GM19328 (cell line): ENCODE results near the gene MED12L.

Experiments used
- ATAC-seq: cut with Tn5 transposase; IDR thresholded peaks from one replicate; pipeline ENCODE4 v1.9.1; 2021; ENCODE audit warnings: mild to moderate bottlenecking, moderate library complexity; ENCODE audit not compliant: unreplicated experiment

Gene MED12L

DNA sequence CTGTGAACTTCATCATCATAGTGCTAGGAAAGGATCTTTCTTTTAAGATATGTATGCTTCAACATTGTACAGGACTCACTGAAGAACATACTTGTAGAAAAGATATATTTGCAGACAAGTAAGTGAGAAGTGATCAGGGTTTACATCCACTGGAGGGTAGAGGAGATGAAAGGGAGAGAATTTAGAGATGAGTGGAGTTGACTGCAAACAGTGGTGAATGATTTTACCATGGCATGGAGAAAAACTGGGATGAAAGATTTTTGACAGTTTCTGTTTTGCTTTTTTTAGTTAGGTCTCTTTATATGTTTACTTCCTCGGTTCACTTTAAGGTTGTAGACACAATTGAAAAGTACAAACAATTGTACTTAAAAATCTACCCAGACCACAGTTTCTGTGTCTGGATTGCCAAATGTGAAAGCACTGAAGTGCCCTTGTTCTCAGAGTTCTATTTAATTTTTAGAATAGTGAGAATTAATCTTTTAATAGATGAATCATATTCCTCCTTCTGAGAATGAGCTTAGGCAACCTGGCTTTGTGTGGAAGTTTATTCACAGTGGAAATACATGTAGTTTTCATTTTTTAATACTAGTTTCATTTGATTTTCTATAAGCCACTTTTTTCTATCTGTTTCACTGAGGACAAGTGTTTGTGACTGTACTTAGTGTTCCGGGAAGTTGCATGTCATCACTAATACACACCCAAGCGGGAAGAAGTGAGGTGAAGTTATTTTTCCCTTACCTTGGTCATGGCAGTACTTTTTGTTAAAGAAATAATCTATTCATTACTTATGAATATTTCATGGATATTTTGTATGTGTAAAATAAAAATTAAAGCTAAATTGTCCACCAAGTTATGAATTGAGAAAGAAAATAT lies 119.3 kb downstream of the MED12L start:
- ATAC-seq: no peak

DNA sequence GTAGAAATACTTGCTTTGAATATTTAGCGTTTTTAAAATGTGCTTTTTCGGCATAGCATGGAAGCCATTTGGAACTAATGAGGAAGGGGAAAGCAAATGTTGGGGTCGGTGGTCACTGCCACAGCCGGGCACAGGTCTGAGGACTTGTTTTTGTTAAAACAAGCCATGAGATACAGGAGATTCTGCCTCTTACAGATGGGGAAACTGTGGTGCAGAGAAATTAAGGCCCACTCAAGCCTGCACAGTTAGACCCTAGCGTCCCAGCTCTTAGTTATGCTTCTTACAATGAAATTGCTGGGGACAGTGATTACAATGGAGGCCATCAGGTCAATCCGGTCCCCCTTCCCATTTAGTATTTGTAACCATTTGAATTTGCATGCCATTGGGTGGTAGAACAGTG lies 120.0 kb downstream of the MED12L start:
- ATAC-seq: no peak

DNA sequence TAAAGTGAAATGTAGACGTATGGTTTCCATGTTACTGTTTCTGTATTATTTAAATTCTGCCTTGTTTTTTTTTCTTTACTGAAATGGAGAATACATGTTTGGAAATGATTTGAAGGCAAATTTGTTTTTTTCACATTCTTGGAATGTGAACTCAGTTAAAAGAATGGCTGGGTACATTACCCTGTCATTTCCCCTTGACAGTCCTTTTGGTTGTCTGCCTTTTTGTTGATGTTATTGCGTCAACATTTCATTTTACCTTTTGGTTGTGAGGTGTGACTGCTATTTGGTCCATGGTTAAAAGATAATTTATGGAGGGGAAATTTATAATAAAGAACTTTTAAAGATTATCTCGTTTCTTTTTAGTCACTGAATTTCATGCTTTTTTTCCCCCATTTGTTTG lies 120.7 kb downstream of the MED12L start:
- ATAC-seq: no peak

DNA sequence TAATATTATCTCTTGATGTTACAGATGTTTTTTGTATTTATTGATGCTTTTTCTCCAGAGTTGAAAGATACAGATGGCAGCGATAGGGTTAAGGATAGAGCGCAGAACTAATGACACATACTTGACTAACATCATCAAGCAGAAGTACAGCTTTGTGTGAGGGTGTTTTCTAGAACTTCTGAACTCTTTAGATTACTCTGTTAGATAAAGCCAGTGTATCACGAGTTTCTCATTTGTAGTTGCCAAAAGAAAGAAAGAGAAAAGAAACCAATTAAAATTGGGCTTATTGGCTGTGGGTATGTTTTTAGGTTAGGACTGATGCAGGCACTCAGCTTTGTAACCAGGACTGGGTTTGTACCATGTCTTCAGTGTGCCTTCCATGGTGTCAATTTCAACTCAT lies 124.2 kb downstream of the MED12L start:
- no peak for ATAC-seq

DNA sequence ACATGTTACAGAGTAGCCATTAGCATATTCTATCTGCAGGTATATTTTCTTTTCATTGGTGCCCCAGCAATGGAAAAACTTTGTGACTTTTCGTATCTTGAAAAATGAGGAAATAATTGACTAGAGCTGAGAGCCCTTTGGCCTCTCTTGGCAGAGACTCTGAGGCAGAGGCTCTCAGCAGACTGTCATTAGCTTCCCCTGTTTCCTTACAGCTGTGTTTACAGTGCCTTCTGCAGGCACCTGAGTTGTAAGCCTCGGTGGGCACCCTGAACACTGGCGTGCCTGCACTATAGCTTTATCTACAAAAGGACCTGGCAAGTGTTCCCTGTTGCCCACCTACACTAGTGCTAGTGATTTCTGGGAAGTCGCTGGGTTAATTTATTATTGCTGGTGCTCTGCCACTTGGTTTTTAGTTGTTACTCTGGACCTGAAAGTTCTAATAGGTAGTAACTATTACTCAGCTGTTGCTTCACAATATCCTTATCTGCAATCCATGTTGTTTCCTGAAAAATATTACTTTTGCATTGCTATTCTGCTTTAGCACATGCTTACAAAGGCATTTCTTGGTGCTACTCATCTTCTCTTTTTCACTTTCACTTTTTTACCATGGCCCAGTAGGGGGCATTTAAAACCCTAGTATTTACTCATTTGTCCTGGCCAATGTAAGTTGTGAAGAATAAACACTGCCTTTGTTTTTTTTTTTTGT lies 125.4 kb downstream of the MED12L start:
- ATAC-seq: no peak

DNA sequence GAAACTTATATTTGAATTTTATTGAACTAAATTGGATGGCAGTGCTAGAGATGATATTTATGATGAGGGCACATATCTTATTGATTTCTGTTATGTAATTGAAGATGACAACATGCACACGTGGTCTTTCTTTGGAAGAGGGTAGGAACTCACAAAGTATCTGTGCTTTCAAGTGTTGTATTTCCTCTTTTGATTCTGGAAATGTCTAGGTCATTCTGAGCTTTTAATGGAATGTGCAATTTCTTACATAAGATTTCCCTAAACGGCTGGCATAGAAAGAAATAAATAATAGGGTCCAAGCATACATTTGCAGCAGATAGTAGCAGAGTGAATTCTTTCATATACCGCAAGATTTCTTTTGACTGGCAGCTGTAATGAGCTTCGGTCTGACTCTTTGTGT lies 127.7 kb downstream of the MED12L start:
- no peak for ATAC-seq

DNA sequence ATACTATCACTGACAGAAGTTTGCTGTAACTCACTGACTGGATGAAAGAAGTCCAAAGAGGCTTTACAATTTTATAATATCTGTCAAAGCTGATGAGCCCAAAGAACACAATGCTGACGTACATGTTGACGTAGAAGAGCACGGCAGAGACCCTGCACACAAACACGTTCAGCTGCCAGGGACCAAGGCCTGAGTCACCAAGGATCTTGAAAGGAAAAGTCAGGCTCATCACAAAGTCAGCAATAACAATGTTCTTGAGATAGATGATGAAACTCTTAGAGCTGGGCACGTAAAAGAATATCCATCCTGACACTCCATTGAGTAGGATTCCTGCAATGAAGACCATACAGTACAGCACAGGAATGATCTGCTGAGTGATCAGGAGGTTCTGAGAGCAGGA lies 128.4 kb downstream of the MED12L start:
- no peak for ATAC-seq

DNA sequence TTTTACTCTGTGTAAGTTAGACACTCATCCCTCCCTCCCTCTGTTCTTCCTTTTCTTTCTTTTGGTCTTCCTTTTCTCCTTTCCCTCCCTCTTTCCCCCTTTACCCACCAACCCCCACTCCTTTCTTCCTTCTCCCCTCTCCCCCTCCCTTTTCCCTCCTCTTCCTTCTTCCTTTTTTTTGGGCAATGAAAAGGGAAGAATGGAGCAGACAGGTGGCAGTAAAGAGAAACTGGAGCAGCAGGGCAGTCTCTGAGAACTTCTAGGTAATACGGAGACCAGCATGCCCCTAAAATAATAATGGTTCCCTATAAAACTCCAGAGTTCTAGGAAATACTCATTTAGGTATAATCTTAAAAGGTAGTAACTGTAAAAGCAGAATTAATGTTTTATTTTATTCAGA lies 129.0 kb downstream of the MED12L start:
- no peak for ATAC-seq

DNA sequence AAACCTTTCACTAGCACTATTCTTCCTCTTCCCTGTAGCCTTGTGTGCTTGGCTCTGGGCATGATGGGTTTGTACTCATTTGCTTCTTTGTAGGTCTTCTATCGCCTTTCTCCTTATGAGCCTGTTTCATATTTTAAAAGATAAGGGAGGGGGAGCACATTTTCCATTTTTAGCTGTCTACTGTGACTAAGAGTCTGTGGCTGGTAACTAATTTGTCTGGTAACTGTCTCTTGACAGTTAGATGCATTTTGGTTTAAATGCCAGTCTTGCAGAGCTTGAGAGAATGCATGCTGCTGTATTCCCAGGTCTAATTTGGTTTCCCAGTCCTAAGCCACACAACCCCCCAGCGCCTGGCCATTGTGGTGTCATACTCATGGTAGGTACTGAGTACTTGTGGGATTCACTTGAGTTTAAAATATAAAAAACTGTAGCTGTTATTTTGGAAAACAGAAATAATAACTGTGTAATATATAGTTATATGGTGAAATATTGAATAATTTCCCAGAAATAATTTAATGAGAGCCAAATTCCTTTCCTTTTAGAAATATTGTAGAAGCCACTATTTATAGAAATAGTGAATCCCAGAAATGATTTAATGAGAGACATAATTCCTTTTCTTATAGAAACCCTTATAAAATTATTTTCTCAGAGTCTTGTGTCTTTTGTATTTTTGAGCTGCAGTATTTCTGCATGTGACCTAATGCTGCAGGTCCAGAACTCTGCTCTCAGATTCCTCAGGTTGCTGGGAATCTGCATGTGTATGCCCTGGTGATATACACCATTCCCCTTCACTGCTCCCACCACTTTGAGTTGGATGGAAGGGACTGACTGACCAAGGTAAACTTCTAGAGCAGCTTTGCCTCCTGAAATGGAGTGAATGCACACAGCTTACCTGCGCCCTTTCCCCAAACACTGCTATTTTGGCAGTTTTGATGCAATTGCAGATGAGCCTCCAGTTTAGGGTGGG lies 131.5 kb downstream of the MED12L start:
- no peak for ATAC-seq

DNA sequence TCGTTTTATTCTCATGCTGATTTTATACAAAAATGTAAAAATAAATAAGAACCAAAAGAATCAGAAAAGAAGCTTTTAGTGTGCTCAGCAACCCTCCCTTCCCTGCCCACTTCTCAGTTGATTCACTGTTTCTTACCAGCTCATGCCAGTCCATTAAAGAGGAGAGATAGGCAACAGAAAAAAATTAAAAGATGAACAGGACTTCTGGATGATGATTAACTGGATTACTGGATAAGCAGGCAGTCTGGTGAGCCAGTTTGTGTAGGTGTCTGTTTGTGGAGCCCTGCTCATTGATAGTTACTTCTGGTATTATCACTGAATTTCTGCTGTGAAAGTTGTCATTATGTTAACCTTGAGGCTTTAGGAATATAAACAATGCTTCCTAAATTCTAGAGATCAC lies 132.7 kb downstream of the MED12L start:
- ATAC-seq: no peak

DNA sequence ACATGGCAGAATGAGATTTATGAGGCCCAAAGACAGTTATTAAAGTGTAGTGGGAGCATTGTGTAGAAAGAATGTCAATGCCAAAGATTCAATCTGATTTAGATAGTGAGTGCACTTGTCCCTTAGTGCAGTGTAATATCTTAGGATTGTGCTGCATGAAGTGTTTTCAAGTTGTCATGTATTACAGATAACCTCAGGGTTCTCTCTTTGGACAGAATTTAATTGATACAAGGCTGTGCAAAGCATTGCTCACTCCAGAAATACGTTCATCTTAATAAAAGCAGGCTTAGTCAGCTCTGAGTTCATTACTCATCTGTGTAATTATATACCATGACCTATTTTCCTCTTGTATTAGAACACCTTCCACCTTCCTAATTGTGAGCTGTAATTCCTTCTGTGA lies 133.6 kb downstream of the MED12L start:
- ATAC-seq: no peak

DNA sequence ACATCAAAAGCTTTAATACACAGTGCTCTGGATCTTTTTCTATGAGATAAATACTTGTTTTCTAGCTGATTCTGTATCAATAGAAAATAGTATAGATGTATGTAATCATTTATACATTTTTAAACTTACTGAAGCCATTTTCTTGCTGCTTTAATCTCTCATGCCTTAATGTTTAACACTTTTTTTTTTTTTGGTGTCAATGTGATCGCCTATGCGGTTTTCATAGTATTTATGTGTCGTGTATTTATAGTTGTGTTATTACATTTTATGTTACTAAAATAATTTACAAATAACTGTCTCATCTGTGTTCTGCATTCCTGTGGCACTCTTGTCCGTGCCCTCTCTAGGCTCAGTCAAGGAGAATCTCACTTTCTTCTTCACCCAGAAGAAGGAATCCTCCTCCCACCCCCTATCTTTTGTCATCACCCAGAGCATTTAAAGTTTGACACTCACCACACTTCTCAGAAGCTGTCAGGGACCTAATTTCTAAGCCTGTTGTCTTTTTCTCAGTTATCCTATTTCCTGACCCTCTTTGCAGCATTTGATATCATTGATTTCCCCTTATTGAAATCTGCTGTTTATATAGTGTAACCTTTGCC lies 138.9 kb downstream of the MED12L start:
- ATAC-seq: no peak

DNA sequence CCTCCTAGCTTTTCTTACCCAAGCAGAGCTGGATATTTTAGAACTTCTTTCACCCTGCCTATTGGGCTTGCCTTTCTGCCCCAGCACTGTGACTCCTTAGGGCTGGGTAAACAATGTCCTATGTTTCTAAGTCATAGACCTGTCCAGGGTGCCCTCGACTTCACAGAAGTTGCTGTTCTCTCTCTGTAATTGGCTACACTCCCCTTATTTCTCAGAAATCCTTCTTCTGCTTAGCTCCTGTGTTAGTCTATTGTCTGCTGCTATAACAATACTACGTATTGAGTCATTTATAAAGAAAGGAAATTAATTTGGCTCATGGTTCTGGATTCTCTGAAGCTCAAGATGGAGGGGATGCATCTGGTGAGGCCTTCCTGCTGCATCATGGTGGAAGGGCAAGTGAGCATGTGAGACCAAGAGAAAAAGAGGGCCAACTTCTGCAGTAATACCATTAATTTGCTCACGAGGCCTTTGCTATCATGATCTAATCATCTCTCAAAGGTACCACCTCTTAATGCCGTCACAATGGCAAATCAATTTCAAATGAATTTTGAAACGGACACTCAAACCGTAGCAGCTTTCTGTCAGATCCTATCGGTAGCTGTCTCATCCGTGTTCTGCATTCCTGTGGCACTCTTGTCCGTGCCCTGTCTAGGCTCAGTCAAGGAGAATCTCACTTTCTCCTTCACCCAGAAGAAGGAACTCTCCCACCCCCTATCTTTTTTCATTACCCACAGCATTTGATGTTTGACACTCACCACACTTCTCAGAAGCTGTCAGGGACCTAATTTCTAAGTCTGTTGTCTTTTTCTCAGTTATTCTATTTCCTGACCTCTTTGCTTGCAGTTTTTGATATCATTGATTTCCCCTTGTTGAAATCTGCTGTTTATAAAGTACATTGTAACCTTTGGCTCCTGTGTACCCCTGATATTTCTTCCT lies 139.8 kb downstream of the MED12L start:
- no peak for ATAC-seq

DNA sequence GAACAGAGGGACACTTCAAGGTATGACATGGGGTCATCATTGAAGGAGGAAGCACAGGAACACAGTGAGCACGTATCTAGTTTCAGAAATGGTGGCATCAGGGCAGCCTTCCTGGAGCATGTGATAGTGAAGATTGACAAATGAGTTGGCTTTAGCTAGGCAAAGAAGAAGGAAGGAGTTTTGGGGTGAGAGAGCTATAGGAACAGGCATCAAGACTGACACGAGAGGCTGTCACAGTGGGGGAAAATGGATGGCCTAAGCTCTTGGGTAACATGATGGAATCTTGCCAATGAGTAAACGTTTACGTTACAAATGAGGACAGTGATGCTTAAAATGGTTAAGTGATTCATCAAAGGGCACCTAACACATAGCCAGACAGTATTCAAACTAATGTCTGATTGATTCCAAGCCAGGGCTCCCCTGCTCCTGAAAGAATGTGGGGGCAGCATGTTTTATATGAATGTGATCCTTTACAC lies 140.7 kb downstream of the MED12L start:
- no peak for ATAC-seq

DNA sequence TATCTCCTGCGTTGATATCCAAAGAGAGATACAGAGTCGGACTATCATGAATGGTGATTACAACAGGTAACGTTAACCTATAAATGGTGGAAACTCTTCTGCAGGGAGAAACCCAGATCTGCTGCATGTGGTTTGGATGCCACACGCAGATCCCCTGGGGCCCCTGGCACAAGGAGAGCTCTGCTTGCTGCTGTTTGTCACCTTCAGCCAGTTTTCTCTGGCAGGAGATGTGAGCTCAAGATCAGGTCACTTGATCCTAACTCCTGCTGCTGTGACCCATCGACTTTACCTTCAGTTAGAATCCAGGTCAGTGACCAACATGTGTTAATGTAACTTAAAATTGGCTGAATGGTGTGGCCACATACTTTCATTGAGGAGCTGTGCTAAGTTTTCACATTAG lies 141.4 kb downstream of the MED12L start:
- no peak for ATAC-seq

DNA sequence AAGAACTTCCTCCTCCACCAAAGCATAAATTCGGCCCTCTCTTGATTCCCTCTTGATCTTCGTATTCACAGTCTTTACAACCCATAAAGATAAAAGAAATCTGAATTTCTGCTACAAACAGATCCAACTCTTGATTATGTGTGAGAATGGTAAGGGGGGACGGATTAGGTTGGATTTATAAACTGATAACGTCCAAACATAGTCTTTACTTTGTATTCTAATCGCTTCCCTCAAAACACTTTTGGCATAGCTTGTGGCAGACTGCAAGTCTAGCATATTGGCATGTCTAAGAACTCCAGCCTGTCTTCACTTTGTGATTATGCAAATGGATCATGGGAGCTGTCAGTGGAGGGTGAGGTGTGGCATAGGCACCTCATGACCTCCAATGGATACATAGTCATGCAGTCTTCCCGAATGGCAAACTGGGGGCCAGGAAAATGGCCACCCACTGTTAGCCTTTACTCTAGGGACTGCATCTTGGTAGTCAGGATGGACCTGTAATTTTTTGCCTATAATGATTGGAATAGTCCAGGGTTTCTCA lies 141.9 kb downstream of the MED12L start:
- peak; percentile 34 for ATAC-seq

DNA sequence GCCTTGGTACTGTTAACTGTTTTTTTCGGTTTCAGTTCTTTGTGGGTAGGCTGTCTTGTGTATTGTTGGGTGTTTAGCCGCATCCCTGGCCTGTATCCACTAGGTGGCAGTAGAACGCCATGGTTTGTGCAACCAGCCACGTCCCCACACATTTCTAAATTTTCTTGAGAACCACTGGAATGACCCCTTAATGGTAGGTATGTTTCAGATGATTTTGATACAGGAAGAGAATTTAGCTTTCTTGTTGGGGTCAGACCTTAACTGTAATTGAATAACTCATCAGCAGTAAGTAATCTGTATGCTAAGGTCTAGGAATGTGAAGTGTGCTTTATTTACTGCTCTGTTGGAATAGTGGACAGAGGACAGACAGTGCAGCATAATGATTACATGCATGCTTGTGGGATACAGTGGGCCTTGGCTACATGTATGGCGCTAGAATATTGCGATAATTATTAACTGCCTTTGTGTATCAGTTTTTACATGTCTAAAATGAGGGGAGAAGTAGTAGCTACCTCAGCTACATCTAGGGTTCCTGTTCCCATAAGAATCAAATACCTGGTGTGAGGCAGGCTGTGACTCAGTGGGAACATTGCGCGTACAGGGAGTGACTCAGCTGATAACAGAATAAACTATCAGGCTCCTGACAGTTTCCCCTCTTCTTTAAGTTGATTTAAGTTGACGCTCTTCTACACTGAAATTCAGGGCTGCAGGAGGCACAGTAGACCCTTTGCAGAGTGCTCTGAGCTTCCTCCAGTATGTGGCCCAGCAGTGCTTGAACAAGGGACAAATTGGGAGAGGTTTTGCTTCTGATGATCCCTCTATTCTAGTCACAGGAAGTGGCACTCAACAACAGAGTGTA lies 142.6 kb downstream of the MED12L start:
- peak; percentile 80 for ATAC-seq

DNA sequence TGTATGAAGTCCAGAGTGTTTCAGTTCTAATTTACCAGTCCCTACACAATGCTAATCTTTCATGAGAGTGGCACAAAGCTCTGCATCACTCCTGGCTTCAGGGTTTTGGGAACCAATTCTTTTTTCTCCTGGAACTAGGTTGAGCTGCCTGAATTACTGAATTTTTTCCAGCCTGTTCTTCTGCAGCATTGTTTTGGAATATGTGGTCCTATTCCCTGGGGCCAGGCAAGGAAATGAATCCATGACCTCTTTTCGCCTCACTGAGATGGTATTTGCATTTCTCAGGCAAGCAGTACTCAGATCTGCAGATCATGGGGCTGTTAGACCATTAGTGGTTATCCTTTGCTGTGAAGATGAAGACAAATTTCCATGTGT lies 143.2 kb downstream of the MED12L start:
- no peak for ATAC-seq
